HCT116 (cell line): ENCODE measurements around the gene WAC. TPM values are rescaled to one million over a fixed set of nuclear protein-coding genes. Genes with fewer than 3 reads are reported as not detected.

Experiments
- ATAC-seq: fragments of 200-7000 bp; cut with Tn5 transposase; 2 replicates; pipeline ENCODE4 v1.9.1; 2020; ENCODE audit warnings: mild to moderate bottlenecking, moderate library complexity
- BruUV-seq: library from RNA; stranded (reverse); fragments of 400-500 nt; replicated peaks from 2 replicates; lab custom pipeline; 2021; lab: Mats Ljungman, UMichigan
- CTCF ChIA-PET: fragments of 300-600 bp; sonication (Branson Sonifier 250); formaldehyde crosslinking; loops from one replicate; lab custom pipeline; 2021; ENCODE audit warnings: antibody characterized with exemption; lab: Charles Lee
- POLR2A ChIA-PET: fragments of 300-600, 350-600 bp; sonication (Branson Sonifier 250); formaldehyde crosslinking; loops from one replicate; lab custom pipeline; 2021; ENCODE audit warnings: antibody characterized with exemption; lab: Charles Lee
- RAD21 ChIA-PET, 2 experiments: fragments of 300-600 bp; sonication (Branson Sonifier 250); formaldehyde crosslinking; loops; one replicate each; lab custom pipeline; 2023; ENCODE audit warnings: low total read pairs in 2 of 2; ENCODE audit not compliant: uncharacterized antibody in 2 of 2, unreplicated experiment in 2 of 2, low non-redundant PET in 1 of 2; lab: Charles Lee
- DNase-seq: peaks from one replicate; pipeline ENCODE4 v3.0.0-alpha.2; 2010; ENCODE audit warnings: low read depth, low spot score
- H2AFZ ChIP-seq: fragments of 200-600 bp; shearing (Covaris generic), sonication (generic); 2 replicates; pipeline ENCODE4 v1.6.1; 2017; ENCODE audit warnings: low read depth, mixed run types, mixed read lengths, antibody characterized with exemption, low read length; ENCODE audit not compliant: poor library complexity, severe bottlenecking
- H3K27ac ChIP-seq: 2 replicates; pipeline ENCODE4 v1.5.1; 2012; ENCODE audit warnings: low read depth, low read length
- H3K27me3 ChIP-seq: fragments of 200-600 bp; sonication (generic); 2 replicates; pipeline ENCODE4 v1.6.1; 2016; ENCODE audit warnings: mixed run types, low read length, mixed read lengths; ENCODE audit not compliant: insufficient read depth
- H3K36me3 ChIP-seq, 2 experiments: fragments of 200-500 bp in 1 of 2; fragments of 200-600 bp in 1 of 2; sonication (Bioruptor generic) in 1 of 2; sonication (generic) in 1 of 2; 2 replicates each; pipeline versions ENCODE4 v1.5.1 to v1.6.1; 2014 to 2016; ENCODE audit warnings: low read length in 2 of 2, inconsistent platforms in 1 of 2, mixed read lengths in 1 of 2, mixed run types in 1 of 2; ENCODE audit not compliant: insufficient read depth in 2 of 2, control insufficient read depth in 1 of 2
- H3K4me1 ChIP-seq, 2 experiments: fragments of 200-600 bp in 1 of 2; sonication (generic) in 1 of 2; 2 replicates each; pipeline versions ENCODE4 v1.5.1 to v1.6.1; 2012 to 2017; ENCODE audit warnings: low read length in 2 of 2, inconsistent platforms in 1 of 2, mild to moderate bottlenecking in 1 of 2, mixed read lengths in 1 of 2, mixed run types in 1 of 2, moderate library complexity in 1 of 2; ENCODE audit not compliant: insufficient read depth in 2 of 2, control insufficient read depth in 1 of 2
- H3K4me2 ChIP-seq: fragments of 200-600 bp; sonication (generic); 2 replicates; pipeline ENCODE4 v1.6.1; 2017; ENCODE audit warnings: mixed run types, low read length, mixed read lengths
- H3K4me3 ChIP-seq, 2 experiments: fragments of 200-600 bp in 1 of 2; sonication (generic) in 1 of 2; replicated peaks in 1 of 2; 2 replicates each; pipeline ENCODE4 v1.5.1; 2011 to 2016; ENCODE audit warnings: low read length in 2 of 2, control low read depth in 1 of 2, low read depth in 1 of 2, mild to moderate bottlenecking in 1 of 2, mixed read lengths in 1 of 2, mixed run types in 1 of 2
- H3K79me2 ChIP-seq: fragments of 200-600 bp; sonication (generic); 2 replicates; pipeline ENCODE4 v1.6.1; 2017; ENCODE audit warnings: mild to moderate bottlenecking, mixed run types, low read length, moderate library complexity, mixed read lengths; ENCODE audit not compliant: insufficient read depth
- H3K9ac ChIP-seq: fragments of 200-600 bp; sonication (generic); 2 replicates; pipeline ENCODE4 v1.6.1; 2016; ENCODE audit warnings: low read length, mixed read lengths
- H3K9me2 ChIP-seq: fragments of 200-600 bp; sonication (generic), shearing (Covaris generic); 2 replicates; pipeline ENCODE4 v1.6.1; 2017; ENCODE audit warnings: mixed run types, mild to moderate bottlenecking, moderate library complexity; ENCODE audit not compliant: insufficient read depth
- H3K9me3 ChIP-seq, 2 experiments: fragments of 200-500 bp in 1 of 2; fragments of 200-600 bp in 1 of 2; sonication (Bioruptor generic) in 1 of 2; sonication (generic) in 1 of 2; 2 replicates each; pipeline ENCODE4 v1.6.1; 2014 to 2017; ENCODE audit warnings: low read length in 2 of 2, mixed read lengths in 2 of 2, inconsistent platforms in 1 of 2, low read depth in 1 of 2, mild to moderate bottlenecking in 1 of 2, mixed run types in 1 of 2, moderate library complexity in 1 of 2; ENCODE audit not compliant: control insufficient read depth in 1 of 2, insufficient read depth in 1 of 2
- H4K20me1 ChIP-seq: fragments of 200-600 bp; sonication (generic), shearing (Covaris generic); 2 replicates; pipeline ENCODE4 v1.6.1; 2017; ENCODE audit warnings: mixed run types, mild to moderate bottlenecking, moderate library complexity; ENCODE audit not compliant: insufficient read depth
- ATF3 ChIP-seq: IDR thresholded peaks from 2 replicates; pipeline ENCODE4 v1.6.1; 2012
- CBX3 ChIP-seq: IDR thresholded peaks from 2 replicates; pipeline ENCODE4 v1.6.1; 2012; ENCODE audit warnings: low read depth
- CTCF ChIP-seq, 3 experiments: fragments of 200-600 bp in 1 of 3; sonication (generic) in 1 of 3; IDR thresholded peaks in 2 of 3; conservative IDR thresholded peaks in 1 of 3; 2 replicates each; pipeline ENCODE4 v1.5.1; 2012 to 2017; ENCODE audit warnings: low read depth in 2 of 3, low read length in 2 of 3, antibody characterized with exemption in 1 of 3, borderline replicate concordance in 1 of 3, control low read depth in 1 of 3, mild to moderate bottlenecking in 1 of 3, mixed read lengths in 1 of 3, mixed run types in 1 of 3, moderate library complexity in 1 of 3; ENCODE audit not compliant: insufficient read depth in 1 of 3
- ELF1 ChIP-seq: IDR thresholded peaks from 2 replicates; pipeline ENCODE4 v1.6.1; 2012; ENCODE audit warnings: low read depth, borderline replicate concordance
- EZH2 ChIP-seq: fragments of 200-600 bp; sonication (generic); IDR thresholded peaks from 2 replicates; pipeline ENCODE4 v1.6.1; 2017; ENCODE audit warnings: antibody characterized with exemption, mixed run types
- EZH2phosphoT487 ChIP-seq: fragments of 200-600 bp; IDR thresholded peaks from 2 replicates; pipeline ENCODE4 v1.6.1; 2018; ENCODE audit warnings: antibody characterized with exemption, borderline replicate concordance
- FOSL1 ChIP-seq: IDR thresholded peaks from 2 replicates; pipeline ENCODE4 v1.6.1; 2012; ENCODE audit warnings: low read depth
- JUND ChIP-seq: IDR thresholded peaks from 2 replicates; pipeline ENCODE4 v1.6.1; 2012
- MAX ChIP-seq: IDR thresholded peaks from 2 replicates; pipeline ENCODE4 v1.6.1; 2012
- POLR2A ChIP-seq: IDR thresholded peaks from 2 replicates; pipeline ENCODE4 v1.7.0; 2011; ENCODE audit warnings: borderline replicate concordance; ENCODE audit not compliant: insufficient read depth, insufficient read length; ENCODE audit errors: extremely low read depth
- RAD21 ChIP-seq: IDR thresholded peaks from 2 replicates; pipeline ENCODE4 v1.6.1; 2012; ENCODE audit warnings: low read depth, mild to moderate bottlenecking
- REST ChIP-seq: IDR thresholded peaks from 2 replicates; pipeline ENCODE4 v1.6.1; 2012; ENCODE audit warnings: low read depth
- SIN3A ChIP-seq: IDR thresholded peaks from 2 replicates; pipeline ENCODE4 v1.6.1; 2012; ENCODE audit warnings: low read depth
- SRF ChIP-seq: IDR thresholded peaks from 2 replicates; pipeline ENCODE4 v1.6.1; 2012; ENCODE audit warnings: low read depth
- TCF7L2 ChIP-seq: IDR thresholded peaks from 2 replicates; pipeline ENCODE4 v1.7.0; 2011; ENCODE audit warnings: borderline replicate concordance, inconsistent platforms; ENCODE audit not compliant: insufficient read depth, insufficient read length; ENCODE audit errors: extremely low read depth
- YY1 ChIP-seq: IDR thresholded peaks from 2 replicates; pipeline ENCODE4 v1.6.1; 2011; ENCODE audit warnings: low read length, low read depth, moderate library complexity, mild to moderate bottlenecking; ENCODE audit not compliant: insufficient replicate concordance; ENCODE audit errors: extremely low read depth
- ZFX ChIP-seq: fragments of 450-650 bp; IDR thresholded peaks from 2 replicates; pipeline ENCODE4 v1.6.1; 2017
- intact Hi-C: fragments of 100-400 bp; cut with micrococcal nuclease; formaldehyde crosslinking; loops from 2 replicates; pipeline ENCODE4 v1.10.0; 2022
- total RNA-seq: library from RNA; stranded (reverse); gene quantifications from one replicate; pipeline ENCODE4 v1.2.1, GENCODE V29; 2021; ENCODE audit not compliant: unreplicated experiment

WAC gene
- total RNA-seq, 1 experiment from 2014 or later: 117 TPM

- H2AFZ ChIP-seq: no peak overlapping the region
- no peak overlapping the region for H3K27ac ChIP-seq
- DNase-seq: no peak
- no peak for TF ChIP-seq CBX3
- no peak for TF ChIP-seq ELF1
- no peak for TF ChIP-seq POLR2A
- TF ChIP-seq EZH2: no peak
- no peak for TF ChIP-seq REST
- no peak for TF ChIP-seq ZFX
- no peak for TF ChIP-seq SRF
- no peak for TF ChIP-seq YY1
- TF ChIP-seq RAD21: no peak
- TF ChIP-seq TCF7L2: no peak
- TF ChIP-seq MAX: no peak
- TF ChIP-seq SIN3A: no peak
- no peak for TF ChIP-seq CTCF (IDR thresholded peaks at IDR 0.05 in 2 of 3, conservative IDR thresholded peaks at IDR 0.05 in 1 of 3; ENCODE audit: borderline replicate concordance in 1 of 3, insufficient read depth in 1 of 3, low read depth in 2 of 3, low read length in 2 of 3)
- TF ChIP-seq JUND: no peak
- no peak for TF ChIP-seq ATF3
- no peak for TF ChIP-seq FOSL1
- no peak for TF ChIP-seq EZH2phosphoT487
- TF ChIP-seq, all 23 proteins: peak for 0
- H3K36me3 ChIP-seq: no peaks in the 10 kb centered on the region
- no peaks in the 10 kb centered on the region for H3K9me2 ChIP-seq
- no peak overlapping the region for H3K4me2 ChIP-seq
- no peaks in the 10 kb centered on the region for H3K79me2 ChIP-seq
- H3K4me1 ChIP-seq: no peaks in the 10 kb centered on the region
- H3K9ac ChIP-seq: no peak overlapping the region
- ChIA-PET POLR2A (no interaction called here), RAD21 (no interaction called here), CTCF (no interaction called here)
- no peaks in the 10 kb centered on the region for H4K20me1 ChIP-seq
- BruUV-seq: no TSS peak
- no peaks in the 10 kb centered on the region for H3K9me3 ChIP-seq
- no peak for ATAC-seq
- no peak overlapping the region for H3K4me3 ChIP-seq
- no peaks in the 10 kb centered on the region for H3K27me3 ChIP-seq
- intact Hi-C loops: no loop called here
Measured at GRCh38 chr10:28514648-28515047, 18.3 kb upstream of the WAC start.
